GM18519 (cell line): Measurements from ENCODE around the gene MAP3K15.

Experiments used
- ATAC-seq: cut with Tn5 transposase; IDR thresholded peaks from one replicate; pipeline ENCODE4 v1.9.1; 2021; ENCODE audit warnings: mild to moderate bottlenecking, moderate library complexity; ENCODE audit not compliant: unreplicated experiment, low FRiP score

Gene MAP3K15

DNA sequence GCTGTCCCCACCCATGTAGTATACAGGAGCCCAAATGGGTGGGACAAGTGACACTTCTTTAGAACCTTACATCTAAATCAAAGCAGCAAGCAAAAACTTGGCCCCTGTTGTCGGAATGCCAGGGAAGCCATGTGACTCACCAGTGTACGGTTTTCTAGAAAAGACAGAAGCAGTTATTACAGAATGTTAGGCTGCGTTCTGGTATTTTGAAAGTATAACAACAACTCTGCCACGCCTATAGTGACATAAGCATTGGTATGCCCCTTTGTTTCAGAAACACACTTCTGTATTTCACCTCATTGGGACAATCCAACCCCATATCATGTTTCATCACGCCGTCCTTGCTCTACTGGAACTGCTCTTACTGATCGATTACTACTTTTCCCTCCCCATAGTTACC lies 156.8 kb downstream of the MAP3K15 start:
- ATAC-seq: no peak

DNA sequence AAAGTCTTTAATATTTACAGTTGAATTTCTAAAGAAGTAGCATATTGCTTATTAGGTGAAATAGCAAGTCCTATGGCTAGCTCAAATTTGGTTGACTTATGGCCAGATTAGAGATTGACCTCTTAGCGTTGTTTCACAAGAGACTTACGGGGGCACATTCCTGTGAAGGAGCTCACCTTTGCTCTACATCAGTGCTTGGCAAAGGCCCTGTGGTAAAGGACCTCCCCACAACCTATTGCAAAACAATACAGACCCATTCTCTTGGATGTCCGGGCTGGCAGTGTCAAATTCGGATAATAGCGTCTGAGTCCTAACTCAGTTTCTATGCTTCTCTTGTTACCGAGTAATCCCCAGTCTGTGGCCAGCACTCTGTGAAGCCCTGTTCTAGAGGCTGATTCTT lies 160.7 kb downstream of the MAP3K15 start:
- ATAC-seq: no peak

DNA sequence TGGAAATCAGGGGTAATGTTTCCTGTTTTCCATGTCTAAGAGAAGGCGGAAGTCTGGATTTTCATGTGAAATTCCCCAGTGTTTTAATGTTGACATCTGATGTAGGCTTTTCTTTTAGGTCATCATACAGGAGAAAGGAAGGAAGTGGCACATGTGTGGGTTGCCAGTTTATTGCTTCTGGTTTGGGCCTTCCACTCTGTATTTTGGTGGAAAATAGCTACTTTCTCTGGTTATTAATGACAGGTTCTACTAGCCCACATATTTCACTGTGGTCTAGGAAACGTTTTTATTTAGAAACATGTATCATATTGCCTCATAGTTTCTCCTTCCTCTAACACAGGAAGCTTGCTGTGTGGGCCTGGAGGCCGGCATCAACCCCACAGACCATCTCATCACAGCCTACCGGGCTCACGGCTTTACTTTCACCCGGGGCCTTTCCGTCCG lies 164.3 kb downstream of the MAP3K15 start:
- peak; percentile 90 for ATAC-seq

DNA sequence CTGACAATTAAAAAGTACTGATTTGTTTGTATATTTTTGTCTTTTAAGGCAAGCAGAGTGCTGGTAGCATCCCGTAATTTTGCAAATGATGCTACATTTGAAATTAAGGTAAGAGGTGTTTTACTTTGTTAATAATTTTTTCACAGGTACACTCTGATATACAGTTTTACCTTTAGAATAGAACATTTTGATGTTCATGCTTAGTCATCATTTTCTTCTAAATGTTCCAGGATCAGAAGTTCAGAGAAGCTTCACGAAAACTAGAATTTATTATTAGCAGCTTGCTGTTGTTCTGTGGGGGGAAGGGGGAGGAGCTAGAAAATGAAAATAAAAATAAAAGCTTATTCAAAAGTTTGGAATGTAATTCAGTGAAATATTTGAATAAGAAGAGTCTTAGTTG lies 166.0 kb downstream of the MAP3K15 start:
- ATAC-seq: no peak

DNA sequence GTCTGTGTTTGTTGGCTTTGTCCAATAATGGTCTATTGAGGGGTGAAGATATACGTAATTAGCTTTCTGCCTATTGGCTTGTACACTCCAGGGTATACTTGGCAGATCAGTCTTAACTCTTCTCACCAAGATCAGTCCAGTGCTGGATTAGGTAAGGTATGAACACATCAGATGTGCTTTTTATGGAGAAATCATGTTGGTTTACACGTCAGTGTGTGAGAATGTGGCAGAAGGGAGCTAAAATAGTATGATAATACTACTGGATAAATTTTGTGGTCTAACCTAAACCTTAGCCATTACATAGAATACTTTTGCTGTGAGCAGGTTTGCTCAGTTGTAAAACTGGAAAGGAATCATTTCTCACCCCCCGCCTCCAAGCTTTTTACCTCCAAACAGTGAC lies 167.4 kb downstream of the MAP3K15 start:
- no peak for ATAC-seq

DNA sequence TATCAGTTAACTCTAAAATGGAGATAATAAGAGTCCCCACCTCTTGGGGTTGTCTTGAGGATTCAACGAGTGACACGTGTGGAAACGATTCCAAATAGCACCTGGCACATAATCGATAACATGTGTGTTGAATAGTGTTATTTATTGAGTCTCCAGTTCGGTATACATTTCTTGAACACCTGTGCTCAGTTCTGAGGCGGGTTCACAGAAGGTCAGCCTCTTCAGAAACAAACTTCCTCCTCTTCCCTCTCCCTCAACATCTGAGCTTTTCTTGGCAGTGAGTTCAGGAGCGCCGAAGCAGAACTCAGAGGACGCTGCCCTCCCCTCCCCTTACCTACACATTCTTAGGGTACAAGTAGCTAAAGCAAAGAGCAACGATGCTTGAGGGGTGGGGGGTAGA lies 170.6 kb downstream of the MAP3K15 start:
- ATAC-seq: no peak

DNA sequence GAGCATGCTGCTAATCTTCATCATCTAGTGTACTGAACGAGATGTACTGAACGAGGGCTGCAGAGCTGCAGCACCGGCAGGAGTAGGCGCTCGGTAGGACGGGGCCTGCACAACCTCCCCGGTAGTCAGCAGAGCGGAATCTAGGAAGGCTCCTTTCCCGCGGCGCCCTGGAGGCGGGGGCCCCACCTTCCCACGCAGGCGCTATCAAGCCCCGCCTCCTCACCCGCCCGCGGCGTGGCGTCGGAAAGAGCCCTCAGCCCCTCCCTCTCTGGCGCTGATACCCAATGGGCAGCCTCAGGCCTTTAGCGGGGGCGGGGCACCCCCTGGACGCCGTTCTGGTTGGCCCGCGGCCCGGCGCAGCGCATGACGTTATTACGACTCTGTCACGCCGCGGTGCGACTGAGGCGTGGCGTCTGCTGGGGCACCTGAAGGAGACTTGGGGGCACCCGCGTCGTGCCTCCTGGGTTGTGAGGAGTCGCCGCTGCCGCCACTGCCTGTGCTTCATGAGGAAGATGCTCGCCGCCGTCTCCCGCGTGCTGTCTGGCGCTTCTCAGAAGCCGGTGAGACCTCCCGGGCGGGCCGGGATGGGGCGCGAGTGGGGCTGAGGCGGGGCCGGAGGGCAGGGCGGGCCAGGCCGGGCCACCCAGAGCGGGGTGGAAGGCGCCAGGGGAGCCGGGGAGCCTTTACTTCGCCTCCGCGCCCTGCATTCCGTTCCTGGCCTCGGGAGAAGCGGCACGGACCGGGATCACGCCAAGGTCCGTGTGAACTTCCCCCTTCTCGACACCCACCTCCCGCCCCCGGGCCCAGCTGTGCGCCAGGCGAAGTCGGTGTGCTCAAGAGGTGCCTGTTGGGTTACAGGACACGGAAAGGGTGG lies 171.5 kb downstream of the MAP3K15 start, which contains the start of gene PDHA1:
PDHA1 (plus strand) TSS at position 393 of the 874 bp plus-strand sequence; CDS start at position 504, 111 bp downstream.
- ATAC-seq: peak; percentile 97

DNA sequence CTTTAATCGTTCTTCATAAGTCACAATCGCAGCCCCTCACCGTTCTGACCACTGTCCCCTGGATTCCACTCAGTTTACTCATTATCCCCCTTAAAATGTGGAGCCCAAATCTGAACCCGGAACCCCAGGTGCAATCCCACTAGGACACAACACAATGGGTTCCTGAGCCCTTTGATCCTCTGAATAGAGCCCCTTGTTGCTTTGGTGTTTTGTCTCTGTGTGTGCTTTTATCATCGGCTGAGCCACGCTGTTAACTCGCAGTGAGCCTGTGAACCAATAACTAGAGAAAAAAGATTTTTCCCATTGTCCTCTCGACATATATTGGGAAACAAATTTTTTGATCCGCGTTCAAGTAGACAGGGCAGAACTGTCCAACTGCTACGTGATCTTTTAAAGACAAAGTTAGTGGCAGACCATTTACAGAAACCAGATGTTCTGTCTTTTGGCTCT lies 172.2 kb downstream of the MAP3K15 start:
- ATAC-seq: no peak

DNA sequence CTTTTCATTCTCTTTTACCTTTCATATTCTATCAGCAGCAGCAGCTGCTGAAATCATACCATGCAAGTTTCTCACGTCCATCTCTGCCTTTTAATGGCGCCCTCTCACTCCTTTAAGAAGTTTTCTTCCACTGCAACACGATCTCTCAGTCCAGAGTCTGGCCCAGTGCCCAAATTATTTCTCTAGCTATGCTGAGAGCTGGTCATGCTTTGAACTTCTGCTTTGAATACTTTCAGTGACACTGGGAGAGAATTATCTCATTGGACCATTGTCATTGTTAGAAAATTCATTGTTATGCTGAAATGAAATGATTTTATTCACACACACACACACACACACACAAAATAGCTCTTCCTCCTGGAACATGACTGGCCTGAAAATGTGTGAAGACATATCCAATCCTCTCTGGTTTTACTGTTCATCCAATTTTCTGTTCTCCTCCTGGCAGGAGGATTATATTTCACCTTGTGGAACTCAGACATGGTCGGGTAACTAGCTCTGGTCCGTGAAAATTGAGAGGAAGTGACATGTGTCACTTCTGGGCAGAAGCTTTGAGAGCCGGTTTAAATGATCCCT lies 172.9 kb downstream of the MAP3K15 start:
- ATAC-seq: no peak

DNA sequence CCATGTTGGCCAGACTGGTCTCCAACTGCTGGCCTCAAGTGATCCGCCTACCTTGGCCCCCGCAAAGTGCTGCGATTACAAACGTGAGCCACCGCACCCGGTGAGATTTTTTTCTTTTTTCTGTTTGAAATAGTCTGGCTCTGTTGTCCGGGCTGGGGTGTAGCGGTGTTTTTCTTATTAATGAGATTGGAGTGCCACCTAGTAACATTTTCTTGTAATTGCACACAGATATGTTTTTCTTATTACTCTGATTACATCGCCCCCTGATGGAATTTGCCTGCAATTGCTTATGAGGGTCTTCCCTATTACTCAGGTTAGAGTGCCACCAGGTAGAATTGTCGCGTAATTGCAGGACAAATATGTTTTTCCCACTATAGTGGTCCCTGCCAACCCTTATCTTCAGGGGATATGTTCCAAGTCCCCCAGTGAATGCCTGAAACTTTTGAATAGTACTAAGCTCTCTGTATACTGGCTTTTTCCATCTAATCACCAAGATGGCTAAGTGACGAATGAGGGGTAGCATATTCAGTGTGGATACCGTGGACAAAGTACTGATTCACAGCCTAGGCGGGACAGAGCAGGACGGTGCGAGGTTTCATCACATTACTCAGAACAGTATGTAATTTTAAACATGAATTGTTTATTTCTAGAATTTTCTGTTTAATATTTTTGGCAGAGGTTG lies 180.2 kb downstream of the MAP3K15 start:
- ATAC-seq: no peak

DNA sequence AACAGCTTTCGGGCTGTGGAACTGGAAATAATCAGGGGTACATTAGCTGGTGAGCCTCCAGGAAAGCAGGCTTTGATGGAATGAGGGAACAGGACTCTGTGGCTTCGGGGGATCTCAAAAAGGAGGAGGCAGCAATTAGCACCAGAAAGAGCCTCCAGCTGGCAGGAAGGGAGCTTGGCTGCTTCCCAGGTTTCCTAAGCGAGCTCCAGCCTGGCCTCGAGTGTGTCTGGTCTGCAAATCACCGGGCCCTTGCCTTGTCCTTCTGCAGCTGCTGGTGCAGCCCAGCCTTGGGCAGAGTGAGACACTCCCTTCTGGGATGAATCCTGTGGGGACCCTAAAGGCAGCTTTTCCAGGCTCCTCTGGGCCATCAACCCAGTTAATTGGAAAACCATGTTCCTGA lies 182.3 kb downstream of the MAP3K15 start:
- no peak for ATAC-seq

DNA sequence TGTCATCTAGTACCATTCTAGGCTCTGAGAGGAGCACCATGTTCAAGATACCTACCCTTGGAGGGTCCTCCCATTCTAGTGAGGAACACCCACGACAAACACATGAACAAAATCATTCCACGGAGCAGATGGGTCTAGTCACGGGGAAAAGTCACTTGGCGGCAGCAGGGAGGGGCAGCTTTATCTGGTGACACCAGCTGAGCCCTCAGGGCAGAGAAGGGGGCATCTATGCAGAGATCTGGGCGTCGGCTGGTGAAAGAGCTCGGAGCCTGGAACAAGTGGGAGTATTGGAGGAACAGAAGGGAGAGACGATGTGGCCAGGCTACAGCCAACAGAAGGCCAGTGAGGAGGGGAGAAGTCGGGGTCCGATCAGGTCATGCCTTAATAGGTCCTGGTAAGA lies 183.5 kb downstream of the MAP3K15 start:
- no peak for ATAC-seq

DNA sequence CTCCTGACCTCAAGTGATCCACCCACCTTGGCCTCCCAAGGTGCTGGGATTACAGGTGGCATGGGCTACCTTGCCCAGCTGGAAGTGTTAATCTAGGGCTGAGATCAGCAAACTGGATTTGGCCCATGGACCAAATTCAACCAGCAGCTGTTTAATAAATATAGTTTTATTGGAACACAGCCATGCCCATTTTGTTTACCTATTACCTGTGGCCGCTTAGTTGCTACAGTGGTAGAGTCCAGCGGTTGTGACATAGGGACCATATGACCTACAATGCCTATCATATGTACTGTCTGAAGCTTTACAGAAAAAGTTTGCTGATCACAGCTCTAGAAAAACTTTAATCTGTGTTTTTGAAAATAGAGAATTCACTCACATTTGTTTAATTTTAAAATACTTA lies 188.7 kb downstream of the MAP3K15 start:
- ATAC-seq: no peak
